Smooth muscle cell (in vitro differentiated cells): ENCODE data around the gene ZNF165. TPM values are rescaled to one million over a fixed set of nuclear protein-coding genes. Genes with fewer than 3 reads are reported as not detected.

Experiments
- DNase-seq: peaks from one replicate; lab custom pipeline; 2025; ENCODE audit not compliant: unreplicated experiment; lab: John Stamatoyannopoulos, UW
- H2AFZ ChIP-seq: fragments of 200-600 bp; sonication (generic); 2 replicates; pipeline ENCODE4 v1.6.0; 2016; ENCODE audit warnings: antibody characterized with exemption, low read depth, mild to moderate bottlenecking
- H3F3A ChIP-seq: fragments of 200-600 bp; sonication (generic); 2 replicates; pipeline ENCODE4 v1.6.0; 2017; ENCODE audit warnings: antibody characterized with exemption, low read depth
- H3K27ac ChIP-seq: fragments of 200-600 bp; sonication (generic); 2 replicates; pipeline ENCODE4 v1.5.1; 2016; ENCODE audit warnings: low read depth, mild to moderate bottlenecking
- H3K27me3 ChIP-seq: fragments of 200-600 bp; sonication (generic); 2 replicates; pipeline ENCODE4 v1.6.1; 2016; ENCODE audit warnings: low read depth, mild to moderate bottlenecking
- H3K36me3 ChIP-seq: fragments of 200-600 bp; sonication (generic); 2 replicates; pipeline ENCODE4 v1.5.1; 2016; ENCODE audit warnings: low read depth
- H3K4me1 ChIP-seq: fragments of 200-600 bp; sonication (generic); 2 replicates; pipeline ENCODE4 v1.5.1; 2016; ENCODE audit warnings: low read depth
- H3K4me2 ChIP-seq: fragments of 200-600 bp; sonication (generic); 2 replicates; pipeline ENCODE4 v1.6.0; 2016; ENCODE audit warnings: mild to moderate bottlenecking
- H3K4me3 ChIP-seq: fragments of 200-600 bp; sonication (generic); 2 replicates; pipeline ENCODE4 v1.5.1; 2016; ENCODE audit warnings: mild to moderate bottlenecking
- H3K79me2 ChIP-seq: fragments of 200-600 bp; sonication (generic); 2 replicates; pipeline ENCODE4 v1.6.0; 2016; ENCODE audit warnings: low read depth, mild to moderate bottlenecking
- H3K9ac ChIP-seq: fragments of 200-600 bp; sonication (generic); 2 replicates; pipeline ENCODE4 v1.6.0; 2016; ENCODE audit warnings: low read depth
- H3K9me3 ChIP-seq: fragments of 200-600 bp; sonication (generic); replicated peaks from 2 replicates; pipeline ENCODE4 v1.5.1; 2016; ENCODE audit warnings: low read depth
- H4K20me1 ChIP-seq: fragments of 200-600 bp; sonication (generic); 2 replicates; pipeline ENCODE4 v1.6.0; 2016; ENCODE audit warnings: low read depth
- WGBS: methylation state at CpG from one replicate; pipeline ENCODE4 v1.1.7; 2016; ENCODE audit warnings: low lambda C conversion rate; 5-methylcytosine and 5-hydroxymethylcytosine counted together
- polyA plus RNA-seq: library from polyadenylated mRNA; unstranded; fragments of >200 nt; fragmentation: Nextera tagmentation; extraction: Ambion mirVana; gene quantifications from 2 replicates; pipeline ENCODE4 v1.2.1, GENCODE V29; 2016
- total RNA-seq: library from RNA; depleted of rRNA; stranded (reverse); fragments of >200 nt; gene quantifications from 2 replicates; pipeline ENCODE4 v1.2.3, GENCODE V29; 2014
- TF ChIP-seq, protein P1 (sequence below): fragments of 200-600 bp; sonication (generic); IDR thresholded peaks from 2 replicates; pipeline ENCODE4 v1.5.1; 2017; ENCODE audit warnings: borderline replicate concordance, mild to moderate bottlenecking, antibody characterized with exemption; ENCODE audit not compliant: insufficient read depth, poor library complexity, severe bottlenecking

Gene ZNF165
- total and polyA plus RNA-seq, 2 experiments from 2014 or later, result 0.29 to 0.72 TPM

GRCh38 chr6:28105245-28105639 lies 24.9 kb downstream of the ZNF165 start:
- no peak overlapping the region for H3K27ac ChIP-seq

GRCh38 chr6:28107506-28107905 lies 27.1 kb downstream of the ZNF165 start:
- TF ChIP-seq, protein P1, sequence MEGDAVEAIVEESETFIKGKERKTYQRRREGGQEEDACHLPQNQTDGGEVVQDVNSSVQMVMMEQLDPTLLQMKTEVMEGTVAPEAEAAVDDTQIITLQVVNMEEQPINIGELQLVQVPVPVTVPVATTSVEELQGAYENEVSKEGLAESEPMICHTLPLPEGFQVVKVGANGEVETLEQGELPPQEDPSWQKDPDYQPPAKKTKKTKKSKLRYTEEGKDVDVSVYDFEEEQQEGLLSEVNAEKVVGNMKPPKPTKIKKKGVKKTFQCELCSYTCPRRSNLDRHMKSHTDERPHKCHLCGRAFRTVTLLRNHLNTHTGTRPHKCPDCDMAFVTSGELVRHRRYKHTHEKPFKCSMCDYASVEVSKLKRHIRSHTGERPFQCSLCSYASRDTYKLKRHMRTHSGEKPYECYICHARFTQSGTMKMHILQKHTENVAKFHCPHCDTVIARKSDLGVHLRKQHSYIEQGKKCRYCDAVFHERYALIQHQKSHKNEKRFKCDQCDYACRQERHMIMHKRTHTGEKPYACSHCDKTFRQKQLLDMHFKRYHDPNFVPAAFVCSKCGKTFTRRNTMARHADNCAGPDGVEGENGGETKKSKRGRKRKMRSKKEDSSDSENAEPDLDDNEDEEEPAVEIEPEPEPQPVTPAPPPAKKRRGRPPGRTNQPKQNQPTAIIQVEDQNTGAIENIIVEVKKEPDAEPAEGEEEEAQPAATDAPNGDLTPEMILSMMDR, result no peak
- peaks cover 8% of the 10 kb centered on the region for H3K4me1 ChIP-seq

More at GRCh38 chr6:28105245-28105639, 24.9 kb downstream of the ZNF165 start:
- DNase-seq, result no peak
- TF ChIP-seq, protein P1, result no peak
- Histone ChIP-seq H4K20me1 (no peaks in the 10 kb centered on the region), H3K4me2 (peak overlapping the region; percentile 91), H3K4me3 (peak overlapping the region; percentile 82), H2AFZ (peak overlapping the region; percentile 98), H3F3A (peaks cover 4% of the 10 kb centered on the region), H3K79me2 (no peaks in the 10 kb centered on the region), H3K36me3 (no peaks in the 10 kb centered on the region), H3K27me3 (peaks cover 4% of the 10 kb centered on the region), H3K9me3 (no peaks in the 10 kb centered on the region), H3K9ac (peak overlapping the region; percentile 30), H3K4me1 (peaks cover 8% of the 10 kb centered on the region)
- 35% methylated on average over 5 of the region's 5 CpGs for WGBS

GRCh38 chr6:28111964-28112363 lies 31.6 kb downstream of the ZNF165 start:
- H2AFZ ChIP-seq, result no peak overlapping the region
- H3K27me3 ChIP-seq, result no peaks in the 10 kb centered on the region
- TF ChIP-seq, protein P1, result no peak
- no peaks in the 10 kb centered on the region for H3K4me1 ChIP-seq
- no peaks in the 10 kb centered on the region for H4K20me1 ChIP-seq
- no peak overlapping the region for H3K4me2 ChIP-seq
- H3K36me3 ChIP-seq, result peaks cover 17% of the 10 kb centered on the region
- H3K4me3 ChIP-seq, result no peak overlapping the region
- H3F3A ChIP-seq, result no peaks in the 10 kb centered on the region
- 98% methylated on average over 3 of the region's 3 CpGs for WGBS
- DNase-seq, result no peak
- no peak overlapping the region for H3K27ac ChIP-seq
- H3K79me2 ChIP-seq, result no peaks in the 10 kb centered on the region
- no peak overlapping the region for H3K9ac ChIP-seq
- H3K9me3 ChIP-seq, result no peaks in the 10 kb centered on the region

More at GRCh38 chr6:28107506-28107905, 27.1 kb downstream of the ZNF165 start:
- Histone ChIP-seq H3K27me3 (no peaks in the 10 kb centered on the region), H4K20me1 (no peaks in the 10 kb centered on the region), H2AFZ (no peak overlapping the region), H3K27ac (no peak overlapping the region), H3K4me2 (no peak overlapping the region), H3K36me3 (no peaks in the 10 kb centered on the region), H3K79me2 (no peaks in the 10 kb centered on the region), H3F3A (peaks cover 4% of the 10 kb centered on the region), H3K4me3 (no peak overlapping the region), H3K9me3 (no peaks in the 10 kb centered on the region), H3K9ac (no peak overlapping the region)
- 97% methylated on average over 3 of the region's 3 CpGs for WGBS
- DNase-seq, result no peak

GRCh38 chr6:28115799-28116198 lies 35.4 kb downstream of the ZNF165 start:
- Histone ChIP-seq H3K9ac (no peak overlapping the region), H3K4me1 (no peaks in the 10 kb centered on the region), H3K36me3 (peaks cover 25% of the 10 kb centered on the region), H3F3A (no peaks in the 10 kb centered on the region), H3K27ac (no peak overlapping the region), H3K4me3 (no peak overlapping the region), H3K9me3 (no peaks in the 10 kb centered on the region), H2AFZ (no peak overlapping the region), H4K20me1 (no peaks in the 10 kb centered on the region), H3K79me2 (no peaks in the 10 kb centered on the region), H3K4me2 (no peak overlapping the region), H3K27me3 (no peaks in the 10 kb centered on the region)
- WGBS, result 98% methylated on average over 2 of the region's 2 CpGs
- TF ChIP-seq, protein P1, result no peak
- DNase-seq, result no peak
